Endothelial cell (in vitro differentiated cells): ENCODE measurements around the gene ZFP36L2. TPM values are rescaled to one million over a fixed set of nuclear protein-coding genes. Genes with fewer than 3 reads are reported as not detected.

Experiments used
- DNase-seq: peaks from one replicate; pipeline ENCODE4 v3.0.0; 2021; ENCODE audit warnings: low spot score
- H3K27ac Mint-ChIP-seq: one replicate; pipeline ENCODE4 v1.8.0; 2021; ENCODE audit warnings: mixed read lengths, inconsistent platforms; ENCODE audit not compliant: unreplicated experiment
- H3K27me3 Mint-ChIP-seq: one replicate; pipeline ENCODE4 v1.8.0; 2021; ENCODE audit warnings: mild to moderate bottlenecking, moderate library complexity, mixed read lengths, inconsistent platforms; ENCODE audit not compliant: unreplicated experiment
- H3K36me3 Mint-ChIP-seq: one replicate; pipeline ENCODE4 v1.8.0; 2021; ENCODE audit warnings: mild to moderate bottlenecking, low read depth, mixed read lengths, inconsistent platforms; ENCODE audit not compliant: unreplicated experiment
- H3K4me1 Mint-ChIP-seq: one replicate; pipeline ENCODE4 v1.8.0; 2021; ENCODE audit warnings: mild to moderate bottlenecking, mixed read lengths, inconsistent platforms; ENCODE audit not compliant: unreplicated experiment
- H3K4me3 Mint-ChIP-seq: one replicate; pipeline ENCODE4 v1.8.0; 2021; ENCODE audit warnings: mild to moderate bottlenecking, mixed read lengths, inconsistent platforms; ENCODE audit not compliant: unreplicated experiment
- H3K9me3 Mint-ChIP-seq: one replicate; pipeline ENCODE4 v1.8.0; 2021; ENCODE audit warnings: mixed read lengths, inconsistent platforms; ENCODE audit not compliant: unreplicated experiment
- total RNA-seq: library from RNA; stranded (reverse); fragmentation: NEBNext Ultra II Directional; extraction: Animal tissue kit (Norgen Biotek cat#: 25700); gene quantifications from one replicate; pipeline ENCODE4 v1.2.1, GENCODE V29; 2021; ENCODE audit not compliant: unreplicated experiment
- TF ChIP-seq, protein P1 (sequence below): fragments of 200-600 bp; sonication (generic); IDR thresholded peaks from one replicate; pipeline ENCODE4 v1.5.0; 2021; ENCODE audit warnings: antibody characterized with exemption; ENCODE audit not compliant: unreplicated experiment

The ZFP36L2 gene
- total RNA-seq, 1 donor from 2014 or later, result 72.1 TPM

DNA sequence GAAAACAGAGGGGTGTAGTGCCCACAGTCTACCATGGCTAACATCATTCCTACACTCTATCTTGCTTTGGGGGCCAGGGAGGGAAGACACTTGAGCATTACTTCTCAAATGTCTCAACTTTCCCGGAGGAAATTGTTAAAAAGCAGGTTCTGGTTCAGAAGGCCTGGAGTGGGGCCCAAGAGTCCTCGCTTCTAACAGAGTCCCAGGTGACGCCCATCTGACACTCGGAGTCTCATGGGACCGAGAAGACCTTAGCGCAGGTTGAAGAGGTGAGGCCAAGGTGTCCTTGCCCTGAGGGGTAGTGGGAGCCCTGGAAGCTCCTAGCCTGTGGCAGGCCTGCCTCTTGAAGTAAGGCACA is 40.1 kb downstream of the ZFP36L2 start:
- no peak for DNase-seq
- no peak overlapping the region for H3K4me3 Mint-ChIP-seq
- H3K9me3 Mint-ChIP-seq, result no peaks in the 10 kb centered on the region
- no peak overlapping the region for H3K27ac Mint-ChIP-seq
- no peaks in the 10 kb centered on the region for H3K36me3 Mint-ChIP-seq
- peaks cover 8% of the 10 kb centered on the region for H3K4me1 Mint-ChIP-seq
- H3K27me3 Mint-ChIP-seq, result peaks cover 20% of the 10 kb centered on the region
- TF ChIP-seq, protein P1, sequence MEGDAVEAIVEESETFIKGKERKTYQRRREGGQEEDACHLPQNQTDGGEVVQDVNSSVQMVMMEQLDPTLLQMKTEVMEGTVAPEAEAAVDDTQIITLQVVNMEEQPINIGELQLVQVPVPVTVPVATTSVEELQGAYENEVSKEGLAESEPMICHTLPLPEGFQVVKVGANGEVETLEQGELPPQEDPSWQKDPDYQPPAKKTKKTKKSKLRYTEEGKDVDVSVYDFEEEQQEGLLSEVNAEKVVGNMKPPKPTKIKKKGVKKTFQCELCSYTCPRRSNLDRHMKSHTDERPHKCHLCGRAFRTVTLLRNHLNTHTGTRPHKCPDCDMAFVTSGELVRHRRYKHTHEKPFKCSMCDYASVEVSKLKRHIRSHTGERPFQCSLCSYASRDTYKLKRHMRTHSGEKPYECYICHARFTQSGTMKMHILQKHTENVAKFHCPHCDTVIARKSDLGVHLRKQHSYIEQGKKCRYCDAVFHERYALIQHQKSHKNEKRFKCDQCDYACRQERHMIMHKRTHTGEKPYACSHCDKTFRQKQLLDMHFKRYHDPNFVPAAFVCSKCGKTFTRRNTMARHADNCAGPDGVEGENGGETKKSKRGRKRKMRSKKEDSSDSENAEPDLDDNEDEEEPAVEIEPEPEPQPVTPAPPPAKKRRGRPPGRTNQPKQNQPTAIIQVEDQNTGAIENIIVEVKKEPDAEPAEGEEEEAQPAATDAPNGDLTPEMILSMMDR, result no peak

DNA sequence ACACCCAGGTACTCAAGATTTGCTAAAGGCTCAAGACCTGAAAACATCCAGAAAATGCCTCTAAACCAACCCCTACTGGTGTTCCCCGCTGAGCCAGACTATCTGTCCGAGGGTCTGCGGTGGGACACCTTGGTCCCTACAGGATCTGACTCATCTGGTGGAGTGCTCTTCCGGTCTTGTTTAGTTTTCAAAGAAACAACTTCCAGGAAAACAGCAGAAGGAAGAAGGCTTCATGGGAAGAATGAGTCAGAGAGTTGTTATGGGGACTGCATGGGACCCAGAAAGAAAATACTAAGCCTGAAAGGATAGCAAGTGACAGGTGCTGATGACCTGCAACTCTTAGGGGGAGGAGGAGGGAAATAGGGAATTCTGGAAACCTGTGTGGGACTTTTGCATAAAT is 41.3 kb downstream of the ZFP36L2 start:
- Mint-ChIP-seq H3K4me3 (no peak overlapping the region), H3K4me1 (peaks cover 8% of the 10 kb centered on the region), H3K27ac (no peak overlapping the region), H3K9me3 (no peaks in the 10 kb centered on the region), H3K27me3 (peaks cover 21% of the 10 kb centered on the region), H3K36me3 (no peaks in the 10 kb centered on the region)
- TF ChIP-seq, protein P1, result no peak
- no peak for DNase-seq

DNA sequence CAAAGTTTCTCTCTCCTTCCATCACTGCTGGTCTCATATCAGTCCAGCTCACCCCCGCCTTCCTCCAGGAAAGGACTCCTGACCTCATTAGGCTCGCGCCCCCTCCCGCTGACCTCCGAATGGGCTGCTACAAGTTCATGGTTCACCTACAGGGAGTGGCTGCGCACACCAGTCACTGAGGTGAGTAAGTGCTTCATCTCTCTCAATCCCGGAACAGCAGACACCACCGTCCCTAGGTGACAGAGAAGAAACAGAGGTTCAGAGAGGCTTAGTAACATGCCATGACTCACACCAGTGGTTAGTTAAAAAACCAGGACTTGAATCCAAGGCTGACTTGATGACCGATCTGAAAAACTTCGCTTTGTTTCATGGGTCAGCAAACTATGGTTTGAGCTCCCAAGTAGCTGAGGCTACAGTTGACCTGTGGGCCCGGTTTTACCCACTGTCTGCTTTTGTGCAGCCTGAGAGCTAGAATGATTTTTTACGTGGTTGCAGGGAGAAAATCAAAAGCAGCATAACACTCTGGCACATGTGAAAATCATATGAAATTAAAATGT is 42.0 kb downstream of the ZFP36L2 start:
- Mint-ChIP-seq H3K9me3 (no peaks in the 10 kb centered on the region), H3K27ac (no peak overlapping the region), H3K4me1 (peaks cover 8% of the 10 kb centered on the region), H3K27me3 (peaks cover 21% of the 10 kb centered on the region), H3K36me3 (no peaks in the 10 kb centered on the region), H3K4me3 (no peak overlapping the region)
- TF ChIP-seq, protein P1, result no peak
- no peak for DNase-seq

DNA sequence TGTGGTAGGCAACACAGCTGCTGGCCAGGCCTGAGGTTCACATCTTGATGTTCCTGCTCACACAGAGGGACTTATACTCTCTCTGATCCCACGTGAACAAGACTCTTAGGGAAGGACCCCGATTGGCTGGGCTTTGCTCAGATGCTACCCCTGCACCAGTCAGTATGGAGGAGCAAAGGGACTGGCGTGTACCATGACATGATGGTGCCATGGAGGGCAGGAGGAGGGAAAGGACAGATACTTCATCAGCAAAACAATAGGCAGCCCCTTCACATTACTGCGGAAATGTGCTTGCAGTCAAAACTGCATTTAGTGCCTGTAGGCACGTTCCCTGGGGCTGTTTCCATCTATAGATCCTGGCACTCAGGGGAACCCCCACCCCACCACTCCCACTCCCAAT is 42.7 kb downstream of the ZFP36L2 start:
- Mint-ChIP-seq H3K9me3 (no peaks in the 10 kb centered on the region), H3K4me1 (peaks cover 12% of the 10 kb centered on the region), H3K27me3 (peaks cover 16% of the 10 kb centered on the region), H3K27ac (no peak overlapping the region), H3K36me3 (no peaks in the 10 kb centered on the region), H3K4me3 (no peak overlapping the region)
- DNase-seq, result no peak
- TF ChIP-seq, protein P1, result no peak

DNA sequence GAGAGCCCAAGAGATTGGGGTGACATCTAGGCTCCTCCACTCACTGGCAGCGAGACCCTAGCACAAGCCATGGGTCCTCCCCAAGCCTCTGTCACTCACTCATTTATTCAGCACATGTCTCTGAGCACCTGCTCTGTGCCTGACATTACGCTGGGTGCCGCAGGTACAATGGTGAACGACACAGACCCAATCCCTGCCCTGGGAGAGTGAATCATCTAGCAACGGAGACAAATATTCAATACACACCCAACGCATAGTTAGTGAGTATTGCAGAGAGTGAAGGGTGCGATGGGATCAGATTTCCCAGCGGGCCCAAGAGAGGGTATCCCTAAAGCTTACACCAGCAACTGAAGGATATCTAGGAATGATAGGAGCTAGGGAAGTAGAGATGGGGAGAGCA is 45.5 kb downstream of the ZFP36L2 start:
- Mint-ChIP-seq H3K9me3 (peaks cover 4% of the 10 kb centered on the region), H3K4me1 (peaks cover 22% of the 10 kb centered on the region), H3K36me3 (no peaks in the 10 kb centered on the region), H3K27me3 (peaks cover 16% of the 10 kb centered on the region), H3K27ac (no peak overlapping the region), H3K4me3 (no peak overlapping the region)
- DNase-seq, result no peak
- TF ChIP-seq, protein P1, result no peak
